HG02678 (cell line): ENCODE results near the gene SPTBN4.

Experiments
- ATAC-seq: cut with Tn5 transposase; IDR thresholded peaks from one replicate; pipeline ENCODE4 v1.9.1; 2021; ENCODE audit warnings: mild to moderate bottlenecking, moderate library complexity; ENCODE audit not compliant: unreplicated experiment

Gene SPTBN4

DNA sequence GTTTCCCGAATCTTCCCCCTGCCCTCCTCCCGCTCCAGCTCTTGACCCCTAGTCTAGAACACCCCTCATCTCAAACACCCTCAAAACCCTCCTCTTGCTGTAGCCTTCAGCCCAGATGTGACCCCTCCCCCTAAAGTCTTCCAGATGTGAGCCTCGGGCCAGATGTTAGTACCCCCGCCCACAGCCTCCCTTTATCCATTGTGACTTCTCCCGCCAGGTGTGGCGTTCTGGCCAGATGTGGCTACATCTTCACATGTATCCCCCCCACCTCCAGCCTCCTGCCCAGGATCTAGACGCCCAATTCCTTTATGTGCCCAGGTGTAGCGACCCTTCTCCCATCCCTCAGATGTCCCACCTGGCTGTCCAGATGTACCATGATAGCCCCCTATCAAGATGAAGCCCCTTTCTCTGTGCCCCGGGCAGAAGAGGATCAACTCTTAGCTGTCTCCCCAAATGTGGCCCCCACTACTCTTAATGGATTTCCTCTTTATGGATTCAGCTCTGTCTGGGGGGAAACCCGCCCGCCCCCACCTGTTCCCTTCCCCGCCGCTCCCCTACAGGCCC lies 133.9 kb downstream of the SPTBN4 start:
- ATAC-seq, result no peak

DNA sequence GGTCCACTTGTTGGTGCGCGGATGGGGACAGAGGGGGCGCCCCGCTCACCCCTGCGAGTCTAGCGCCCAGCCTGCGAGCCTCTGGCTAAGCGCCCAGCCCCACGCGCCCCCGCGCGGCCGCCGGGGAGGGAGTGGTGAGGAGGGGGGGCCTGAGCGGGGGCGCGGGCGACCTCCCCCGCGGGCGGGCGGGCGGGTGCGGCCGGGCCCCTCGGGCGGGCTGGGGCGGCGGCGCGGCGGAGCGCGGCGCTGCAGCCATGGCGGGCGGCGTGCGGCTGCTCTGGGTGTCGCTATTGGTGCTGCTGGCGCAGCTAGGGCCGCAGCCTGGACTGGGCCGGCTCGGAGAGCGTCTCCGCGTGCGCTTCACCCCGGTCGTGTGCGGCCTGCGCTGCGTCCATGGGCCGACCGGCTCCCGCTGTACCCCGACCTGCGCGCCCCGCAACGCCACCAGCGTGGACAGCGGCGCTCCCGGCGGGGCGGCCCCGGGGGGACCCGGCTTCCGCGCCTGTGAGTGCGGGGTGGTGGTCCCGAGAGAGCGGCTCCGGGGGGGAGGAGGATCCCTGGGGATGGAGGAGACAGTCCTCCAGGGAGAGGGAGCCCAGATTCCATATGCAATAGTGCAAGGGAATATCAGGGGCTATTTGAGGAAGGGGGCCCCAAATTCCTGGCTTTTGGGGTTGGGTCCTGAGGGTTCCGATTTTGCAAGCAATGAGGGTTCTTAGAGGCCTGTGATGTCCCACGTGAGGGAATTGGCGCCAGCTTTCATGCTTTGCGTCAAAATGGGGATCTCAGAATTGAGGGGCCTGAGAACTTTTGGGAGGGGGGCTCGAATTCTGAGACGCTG lies 134.6 kb downstream of the SPTBN4 start, which contains the start of gene LTBP4:
TSS of gene LTBP4 (plus strand) at position 236 of the 841 bp plus-strand sequence. CDS start at position 255, 19 bp downstream.
- ATAC-seq, result no peak

DNA sequence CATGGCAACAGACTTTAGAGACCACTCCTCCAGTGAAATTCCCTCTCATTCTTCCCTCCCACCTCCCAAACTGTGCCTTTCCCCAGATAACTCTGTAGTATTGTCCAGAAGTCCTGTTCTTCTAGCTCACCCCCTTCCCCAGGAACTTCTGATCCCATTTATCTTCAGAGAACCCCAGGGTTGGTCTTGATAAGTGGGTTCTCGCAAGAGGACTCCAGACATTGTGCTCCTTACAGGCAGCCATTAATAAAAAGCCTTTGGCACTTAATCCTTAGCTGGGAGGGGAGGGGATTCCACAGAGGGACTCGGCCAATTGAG lies 136.2 kb downstream of the SPTBN4 start:
- ATAC-seq, result no peak

DNA sequence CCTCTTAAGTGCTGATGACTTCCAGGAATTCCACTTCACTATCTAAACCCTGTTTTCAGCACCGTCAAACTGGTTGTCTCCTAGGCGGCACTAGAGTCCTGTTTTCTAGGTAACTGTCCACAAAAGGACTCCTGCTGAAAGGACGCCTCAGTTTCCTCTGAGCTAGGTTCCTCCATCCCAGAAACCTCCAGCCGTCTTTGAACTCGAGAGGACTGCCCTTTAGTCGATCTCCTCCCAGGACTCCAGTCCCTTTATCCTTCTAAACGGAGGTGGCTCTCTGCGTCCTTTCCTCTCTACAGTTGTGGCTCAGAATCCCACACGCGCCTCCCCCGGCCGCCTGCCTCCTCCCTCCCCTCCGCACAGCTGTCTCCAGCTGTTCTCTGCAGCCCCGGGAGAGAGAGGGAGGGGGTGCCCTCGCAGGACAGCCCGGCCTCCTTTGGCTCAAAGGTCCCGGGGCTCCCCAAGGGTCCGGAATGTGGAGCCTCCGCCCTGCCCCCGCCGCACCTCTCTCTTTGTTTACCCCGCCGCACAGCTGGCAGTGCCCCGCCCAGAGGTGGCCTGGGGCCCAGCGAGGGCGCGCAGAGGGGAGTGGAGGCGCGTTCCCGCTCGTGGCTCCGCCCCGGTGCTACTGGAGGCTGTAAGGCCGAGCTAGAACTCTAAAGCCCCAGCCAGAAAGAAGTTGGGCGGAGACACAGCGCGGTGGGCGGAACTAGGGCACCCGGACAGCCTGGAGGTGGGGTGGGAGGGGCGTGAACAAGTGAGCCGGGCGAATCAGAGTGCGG lies 136.8 kb downstream of the SPTBN4 start:
- peak; percentile 77 for ATAC-seq

DNA sequence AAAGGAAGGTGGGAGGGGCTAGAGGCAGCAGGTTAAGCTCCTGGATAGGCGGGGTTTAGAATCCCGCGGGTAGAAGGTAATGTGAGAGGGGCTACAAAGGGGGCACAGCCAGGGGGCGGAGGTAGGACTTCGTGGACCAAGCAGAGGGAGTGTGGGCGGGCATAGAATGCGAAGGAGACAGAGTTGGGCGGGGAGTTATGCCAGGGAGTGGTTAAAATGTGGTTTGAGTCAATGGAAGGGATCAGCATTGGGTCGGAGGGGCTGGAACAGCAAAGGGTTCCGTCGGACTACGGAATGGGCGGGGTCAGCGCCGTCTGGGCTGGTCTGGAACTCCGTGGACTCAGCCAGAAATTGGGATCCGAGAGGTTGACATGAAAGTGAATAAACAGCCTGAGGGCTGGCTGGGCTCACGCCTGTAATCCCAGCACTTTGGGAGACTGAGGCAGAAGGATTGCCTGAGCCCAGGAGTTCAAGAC lies 137.4 kb downstream of the SPTBN4 start:
- no peak for ATAC-seq

DNA sequence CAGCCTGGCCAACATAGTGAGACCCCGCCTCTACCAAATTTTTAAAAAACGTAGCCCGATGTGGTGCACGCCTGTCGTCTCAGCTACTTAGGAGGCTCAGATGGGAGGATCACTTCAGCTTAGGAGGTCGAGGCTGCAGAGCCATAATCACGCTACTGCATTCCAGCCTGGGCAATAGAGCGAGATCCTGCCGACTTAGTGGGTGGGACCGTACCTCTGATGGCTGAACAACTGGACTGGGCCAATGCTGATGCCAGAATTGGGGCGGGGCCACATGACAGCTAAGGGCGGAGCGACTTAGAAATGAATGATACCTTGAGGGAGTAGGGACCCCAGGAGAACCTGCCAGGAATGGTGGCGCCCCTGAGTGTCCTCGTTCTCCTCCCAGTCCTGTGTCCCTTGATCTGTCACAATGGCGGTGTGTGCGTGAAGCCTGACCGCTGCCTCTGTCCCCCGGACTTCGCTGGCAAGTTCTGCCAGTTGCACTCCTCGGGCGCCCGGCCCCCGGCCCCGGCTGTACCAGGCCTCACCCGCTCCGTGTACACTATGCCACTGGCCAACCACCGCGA lies 137.9 kb downstream of the SPTBN4 start:
- no peak for ATAC-seq

DNA sequence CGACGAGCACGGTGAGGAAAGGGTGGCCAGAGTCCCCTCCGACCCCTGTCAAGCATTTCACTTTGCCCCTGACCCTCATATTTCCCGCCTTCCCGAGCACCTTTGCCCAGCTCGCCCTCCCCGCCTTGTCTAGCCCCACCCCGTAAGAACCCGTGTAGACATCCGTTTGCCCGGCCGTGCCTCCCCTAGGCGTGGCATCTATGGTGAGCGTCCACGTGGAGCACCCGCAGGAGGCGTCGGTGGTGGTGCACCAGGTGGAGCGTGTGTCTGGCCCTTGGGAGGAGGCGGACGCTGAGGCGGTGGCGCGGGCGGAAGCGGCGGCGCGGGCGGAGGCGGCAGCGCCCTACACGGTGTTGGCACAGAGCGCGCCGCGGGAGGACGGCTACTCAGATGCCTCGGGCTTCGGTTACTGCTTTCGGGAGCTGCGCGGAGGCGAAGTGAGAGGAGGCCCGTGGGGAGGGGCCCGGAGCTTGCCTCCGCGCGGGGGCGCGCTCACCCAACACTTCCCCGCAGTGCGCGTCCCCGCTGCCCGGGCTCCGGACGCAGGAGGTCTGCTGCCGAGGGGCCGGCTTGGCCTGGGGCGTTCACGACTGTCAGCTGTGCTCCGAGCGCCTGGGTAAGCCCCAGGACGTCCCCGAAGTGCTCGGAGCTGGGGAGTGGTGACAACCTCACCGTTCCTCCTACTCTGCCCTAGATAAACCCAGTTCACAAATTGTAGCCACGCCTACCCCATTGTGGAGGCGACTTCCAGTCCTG lies 138.6 kb downstream of the SPTBN4 start:
- peak; percentile 31 for ATAC-seq

DNA sequence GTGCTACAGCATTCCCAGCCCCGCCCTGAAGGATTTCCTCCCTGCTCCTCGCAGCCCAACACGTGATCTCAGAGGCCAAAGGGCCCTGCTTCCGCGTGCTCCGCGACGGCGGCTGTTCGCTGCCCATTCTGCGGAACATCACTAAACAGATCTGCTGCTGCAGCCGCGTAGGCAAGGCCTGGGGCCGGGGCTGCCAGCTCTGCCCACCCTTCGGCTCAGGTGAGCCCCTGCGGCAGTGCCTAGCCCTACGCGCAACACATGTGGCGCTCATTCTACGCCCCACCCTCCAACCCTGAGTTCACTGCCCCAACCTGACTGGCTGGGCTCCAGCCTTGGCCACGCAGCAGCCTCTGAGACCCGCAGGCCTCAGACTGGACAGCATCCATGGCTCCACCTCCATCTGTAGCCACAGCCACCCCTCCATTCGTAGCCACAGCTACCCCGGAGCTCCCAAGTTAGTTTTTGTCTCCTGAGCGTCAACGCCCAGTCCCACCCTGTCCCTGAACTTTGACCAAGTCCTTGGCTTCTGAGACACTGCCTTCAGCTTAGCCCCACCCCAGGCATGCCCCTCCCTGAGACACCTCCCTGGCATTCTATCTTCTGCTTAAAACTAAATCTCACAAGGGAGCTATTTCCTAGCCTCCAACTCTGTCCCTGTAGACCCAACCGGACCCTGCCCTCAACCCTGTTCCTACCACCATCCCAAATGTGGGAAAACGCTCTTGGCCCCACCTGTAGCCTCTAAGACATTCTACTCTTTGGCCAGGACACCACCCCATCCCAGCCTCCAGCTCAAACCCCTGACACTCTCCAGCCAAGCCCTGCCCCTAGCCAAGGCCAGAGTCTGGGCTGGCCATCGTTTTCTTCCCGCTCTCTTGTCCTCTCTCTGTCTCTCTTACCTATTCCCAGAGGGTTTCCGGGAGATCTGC lies 140.8 kb downstream of the SPTBN4 start:
- ATAC-seq, result no peak

DNA sequence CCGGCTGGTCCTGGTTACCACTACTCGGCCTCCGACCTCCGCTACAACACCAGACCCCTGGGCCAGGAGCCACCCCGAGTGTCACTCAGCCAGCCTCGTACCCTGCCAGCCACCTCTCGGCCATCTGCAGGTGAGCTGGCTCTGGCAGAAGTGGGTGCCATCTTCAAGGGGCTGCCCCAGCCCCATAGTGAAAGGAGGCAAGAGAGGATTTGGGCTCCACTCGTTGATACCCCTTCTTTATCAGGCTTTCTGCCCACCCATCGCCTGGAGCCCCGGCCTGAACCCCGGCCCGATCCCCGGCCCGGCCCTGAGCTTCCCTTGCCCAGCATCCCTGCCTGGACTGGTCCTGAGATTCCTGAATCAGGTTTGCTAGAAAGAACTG lies 141.4 kb downstream of the SPTBN4 start:
- no peak for ATAC-seq

DNA sequence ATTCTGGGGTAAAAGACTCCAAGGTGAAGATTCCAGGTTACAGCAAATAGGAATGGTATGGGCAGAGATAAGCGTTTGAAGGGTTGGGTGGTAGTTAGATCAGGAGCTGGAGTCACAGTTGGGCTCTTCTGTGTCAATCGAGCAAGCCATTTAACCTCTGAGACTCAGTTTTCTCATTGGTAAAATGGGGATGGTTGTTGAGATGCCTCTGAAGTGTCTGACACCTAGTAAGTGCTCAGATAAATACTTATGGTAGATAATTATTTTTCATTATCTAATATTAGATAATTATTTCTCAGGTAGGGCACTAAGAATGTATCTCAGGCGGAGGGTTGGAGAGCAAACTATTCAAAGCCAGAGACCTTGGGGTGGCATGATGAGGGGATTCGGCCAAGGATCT lies 142.2 kb downstream of the SPTBN4 start:
- ATAC-seq, result no peak

DNA sequence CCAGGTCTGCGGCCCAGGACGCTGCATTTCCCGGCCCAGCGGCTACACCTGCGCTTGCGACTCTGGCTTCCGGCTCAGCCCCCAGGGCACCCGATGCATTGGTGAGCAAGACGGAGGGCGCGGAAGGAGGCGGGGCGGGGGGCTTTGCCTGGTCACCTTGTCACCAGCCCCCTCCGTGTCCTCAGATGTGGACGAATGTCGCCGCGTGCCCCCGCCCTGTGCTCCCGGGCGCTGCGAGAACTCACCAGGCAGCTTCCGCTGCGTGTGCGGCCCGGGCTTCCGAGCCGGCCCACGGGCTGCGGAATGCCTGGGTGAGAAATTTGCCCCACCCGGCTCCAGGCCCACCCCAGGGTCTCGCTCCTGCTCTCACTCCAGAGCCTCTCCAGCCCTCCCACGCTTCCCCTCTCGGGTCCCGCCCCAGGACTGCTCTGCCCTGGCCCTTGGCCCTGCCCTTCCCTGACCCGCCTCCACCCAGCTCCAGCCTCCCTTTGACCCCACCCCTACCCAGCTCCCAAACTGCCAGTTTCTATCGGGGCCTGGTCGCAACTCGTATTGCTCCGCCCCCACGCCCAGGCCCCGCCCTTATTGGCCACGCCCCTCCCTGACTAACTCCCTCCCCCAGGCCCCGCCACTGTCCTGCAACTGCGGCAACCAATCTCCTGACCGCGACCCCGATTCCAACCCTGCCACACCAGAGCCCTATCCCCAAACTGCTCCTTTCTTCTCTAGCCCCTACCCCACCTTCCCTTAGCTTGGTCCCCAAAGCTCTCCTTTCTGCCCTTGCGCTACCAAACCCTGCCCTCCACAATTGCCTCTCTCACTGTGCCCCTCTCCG lies 143.0 kb downstream of the SPTBN4 start:
- ATAC-seq, result peak; percentile 55

DNA sequence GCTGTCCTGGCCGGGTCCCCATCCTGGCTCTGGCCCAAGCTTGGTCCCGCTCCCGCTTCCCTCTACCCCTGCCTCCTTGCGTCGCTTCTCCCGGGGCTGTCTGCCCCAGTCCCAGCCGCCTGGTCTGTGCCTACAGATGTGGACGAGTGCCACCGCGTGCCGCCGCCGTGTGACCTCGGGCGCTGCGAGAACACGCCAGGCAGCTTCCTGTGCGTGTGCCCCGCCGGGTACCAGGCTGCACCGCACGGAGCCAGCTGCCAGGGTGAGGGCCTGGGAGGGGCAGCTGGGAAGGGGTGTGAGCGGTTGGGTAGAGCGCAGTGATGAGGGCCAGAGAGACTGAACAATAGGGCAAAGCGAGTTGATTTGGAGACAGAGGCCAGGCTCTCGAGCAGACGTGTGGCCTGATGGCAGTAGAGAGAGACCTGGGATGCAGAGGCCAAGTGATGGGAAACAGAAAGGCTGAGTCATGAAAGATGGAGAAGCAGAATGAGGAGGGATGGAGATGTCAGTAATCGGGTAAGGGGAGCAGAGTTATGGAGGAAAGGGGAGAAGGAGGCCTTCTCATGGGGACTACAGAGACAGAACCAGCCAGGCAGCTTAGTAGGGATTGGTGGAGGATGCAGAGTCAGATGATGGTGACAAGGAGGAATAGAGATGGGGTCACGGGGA lies 143.7 kb downstream of the SPTBN4 start:
- ATAC-seq, result no peak

DNA sequence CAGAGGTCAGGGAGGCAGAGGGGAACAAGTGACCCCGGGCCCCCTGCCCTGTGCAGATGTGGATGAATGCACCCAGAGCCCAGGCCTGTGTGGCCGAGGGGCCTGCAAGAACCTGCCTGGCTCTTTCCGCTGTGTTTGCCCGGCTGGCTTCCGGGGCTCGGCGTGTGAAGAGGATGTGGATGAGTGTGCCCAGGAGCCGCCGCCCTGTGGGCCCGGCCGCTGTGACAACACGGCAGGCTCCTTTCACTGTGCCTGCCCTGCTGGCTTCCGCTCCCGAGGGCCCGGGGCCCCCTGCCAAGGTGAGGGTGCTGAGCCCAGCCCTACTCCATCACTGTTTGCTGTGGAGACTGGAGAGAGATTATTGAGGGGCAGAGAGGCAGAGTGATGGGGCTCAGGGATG lies 144.3 kb downstream of the SPTBN4 start:
- ATAC-seq, result no peak

DNA sequence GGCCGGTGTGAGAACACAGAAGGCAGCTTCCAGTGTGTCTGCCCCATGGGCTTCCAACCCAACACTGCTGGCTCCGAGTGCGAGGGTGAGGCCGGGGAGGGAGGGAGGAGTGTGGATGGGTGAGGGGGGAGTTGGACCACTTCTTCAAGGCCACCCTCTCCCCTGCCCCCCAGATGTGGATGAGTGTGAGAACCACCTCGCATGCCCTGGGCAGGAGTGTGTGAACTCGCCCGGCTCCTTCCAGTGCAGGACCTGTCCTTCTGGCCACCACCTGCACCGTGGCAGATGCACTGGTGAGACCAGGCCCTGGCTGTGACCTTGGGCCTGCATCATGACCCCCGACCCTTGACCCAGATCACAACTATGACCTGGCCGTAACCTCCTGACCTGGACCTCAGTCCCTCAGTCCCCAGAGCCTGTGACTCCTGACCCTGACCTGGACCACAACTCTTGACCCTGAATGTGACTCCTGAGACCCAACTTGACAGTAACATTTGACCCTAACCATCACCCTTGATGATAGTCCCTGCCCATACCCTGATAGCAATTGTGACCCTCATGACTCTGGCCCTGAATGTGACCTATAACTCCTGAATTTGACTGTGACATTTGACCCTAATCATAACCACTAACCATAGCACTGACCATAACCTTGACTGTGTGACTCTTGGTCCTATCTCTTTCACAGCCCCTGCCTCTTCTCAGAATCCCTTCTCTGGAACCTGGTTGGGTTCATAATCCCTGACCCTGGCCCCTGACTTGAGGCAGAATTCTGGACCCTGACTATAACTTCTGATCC lies 145.3 kb downstream of the SPTBN4 start:
- no peak for ATAC-seq

DNA sequence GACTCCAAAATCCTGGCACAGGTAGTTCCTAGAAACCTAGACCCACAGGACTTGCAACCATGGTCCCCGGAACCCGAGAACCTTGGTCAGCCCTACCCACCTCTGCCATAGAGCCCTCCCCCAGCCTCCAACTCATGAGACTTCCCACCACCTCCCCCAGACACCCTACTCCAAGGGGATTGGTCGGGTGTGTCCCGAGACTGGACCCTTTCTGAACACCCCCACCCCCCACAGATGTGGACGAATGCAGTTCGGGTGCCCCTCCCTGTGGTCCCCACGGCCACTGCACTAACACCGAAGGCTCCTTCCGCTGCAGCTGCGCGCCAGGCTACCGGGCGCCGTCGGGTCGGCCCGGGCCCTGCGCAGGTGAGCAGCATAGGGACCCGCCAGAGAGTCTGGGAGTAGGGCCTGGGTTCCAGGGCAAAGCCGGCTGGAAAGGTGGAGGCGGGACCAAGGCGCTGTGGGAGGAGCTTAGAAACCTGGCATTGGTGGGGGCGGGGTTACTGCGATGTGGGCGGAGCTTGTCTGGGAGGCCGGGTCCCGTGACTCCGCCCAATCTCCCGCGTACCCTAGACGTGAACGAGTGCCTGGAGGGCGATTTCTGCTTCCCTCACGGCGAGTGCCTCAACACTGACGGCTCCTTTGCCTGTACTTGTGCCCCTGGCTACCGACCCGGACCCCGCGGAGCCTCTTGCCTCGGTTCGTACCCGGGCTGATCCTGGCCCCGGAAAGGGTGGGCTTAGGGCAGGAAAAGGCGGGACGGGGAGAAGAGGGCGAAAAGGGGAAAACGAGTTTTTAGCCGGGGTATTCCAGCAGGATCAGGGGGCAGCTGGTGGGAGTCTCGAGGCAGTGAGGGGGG lies 146.3 kb downstream of the SPTBN4 start:
- no peak for ATAC-seq
